GM12864 (cell line): ENCODE measurements around the gene HOXB5.

Experiments used
- DNase-seq: peaks from one replicate; pipeline ENCODE4 v3.0.0-alpha.2; 2011; ENCODE audit warnings: low read depth
- H3K4me3 ChIP-seq: 2 replicates; pipeline ENCODE4 v1.5.1; 2011; ENCODE audit warnings: mild to moderate bottlenecking, low read depth, low read length, control low read depth
- CTCF ChIP-seq: IDR thresholded peaks from 2 replicates; pipeline ENCODE4 v1.5.1; 2011; ENCODE audit warnings: low read depth, mild to moderate bottlenecking, moderate library complexity, low read length, control low read depth, inconsistent platforms; ENCODE audit errors: missing control alignments

The HOXB5 gene

DNA sequence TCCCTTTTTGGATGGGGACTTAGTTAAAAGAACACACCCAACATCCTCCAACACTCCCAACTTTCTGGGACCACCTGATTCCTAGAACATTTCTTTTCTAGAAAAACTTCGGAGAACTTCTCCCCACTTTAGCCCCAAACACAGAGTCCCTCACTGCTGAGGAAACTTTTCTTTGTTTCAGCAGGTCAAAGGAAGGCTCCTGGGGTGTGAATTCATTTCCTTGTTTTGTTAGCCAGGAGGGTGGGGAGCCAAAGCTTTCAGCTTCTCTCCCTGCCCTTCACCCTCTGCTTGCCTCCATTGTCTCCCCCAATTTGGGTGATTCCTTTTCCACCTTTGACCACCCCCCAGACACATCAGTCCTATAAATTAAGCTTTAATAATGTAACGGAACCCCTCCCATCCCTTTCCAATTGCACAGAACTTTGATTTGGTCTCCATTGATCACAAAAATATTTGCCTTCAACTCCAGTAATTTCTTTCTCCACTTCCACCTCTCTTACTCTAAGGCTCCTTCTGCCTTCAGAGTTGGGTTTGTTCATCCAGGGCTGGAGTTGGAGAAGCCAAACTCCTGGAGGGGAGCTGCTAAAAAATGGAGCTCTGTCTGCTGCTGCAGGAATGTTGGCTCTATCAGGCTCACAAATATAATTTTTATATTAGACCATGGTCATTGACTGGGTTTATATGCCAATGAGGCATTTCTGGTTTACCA lies 25.8 kb downstream of the HOXB5 start:
- H3K4me3 ChIP-seq, result no peak overlapping the region
- DNase-seq, result no peak
- no peak for TF ChIP-seq CTCF

GRCh38 chr17:48567209-48567608 lies 26.4 kb downstream of the HOXB5 start:
- no peak for DNase-seq
- no peak overlapping the region for H3K4me3 ChIP-seq
- no peak for TF ChIP-seq CTCF

DNA sequence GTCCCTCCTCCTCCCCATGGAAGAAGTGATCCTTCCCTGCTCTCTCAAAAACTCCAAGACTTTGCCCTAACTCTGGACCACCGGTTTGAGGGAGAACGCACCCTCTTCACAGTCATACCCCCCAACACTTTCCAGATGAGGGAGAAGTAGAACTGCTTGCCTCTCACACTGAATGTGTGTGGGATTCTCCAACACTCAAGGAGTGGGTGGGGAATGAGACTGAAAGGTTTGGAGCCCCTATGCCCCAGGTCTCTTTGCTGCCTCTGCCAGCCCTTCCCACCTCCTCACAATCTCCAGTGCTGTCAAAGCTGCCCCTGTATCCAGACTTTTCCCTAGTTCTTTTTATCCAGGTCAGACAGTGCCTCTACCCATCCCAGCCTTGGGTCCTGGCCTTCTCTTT lies 26.9 kb downstream of the HOXB5 start:
- DNase-seq, result no peak
- no peak for TF ChIP-seq CTCF
- H3K4me3 ChIP-seq, result no peak overlapping the region

DNA sequence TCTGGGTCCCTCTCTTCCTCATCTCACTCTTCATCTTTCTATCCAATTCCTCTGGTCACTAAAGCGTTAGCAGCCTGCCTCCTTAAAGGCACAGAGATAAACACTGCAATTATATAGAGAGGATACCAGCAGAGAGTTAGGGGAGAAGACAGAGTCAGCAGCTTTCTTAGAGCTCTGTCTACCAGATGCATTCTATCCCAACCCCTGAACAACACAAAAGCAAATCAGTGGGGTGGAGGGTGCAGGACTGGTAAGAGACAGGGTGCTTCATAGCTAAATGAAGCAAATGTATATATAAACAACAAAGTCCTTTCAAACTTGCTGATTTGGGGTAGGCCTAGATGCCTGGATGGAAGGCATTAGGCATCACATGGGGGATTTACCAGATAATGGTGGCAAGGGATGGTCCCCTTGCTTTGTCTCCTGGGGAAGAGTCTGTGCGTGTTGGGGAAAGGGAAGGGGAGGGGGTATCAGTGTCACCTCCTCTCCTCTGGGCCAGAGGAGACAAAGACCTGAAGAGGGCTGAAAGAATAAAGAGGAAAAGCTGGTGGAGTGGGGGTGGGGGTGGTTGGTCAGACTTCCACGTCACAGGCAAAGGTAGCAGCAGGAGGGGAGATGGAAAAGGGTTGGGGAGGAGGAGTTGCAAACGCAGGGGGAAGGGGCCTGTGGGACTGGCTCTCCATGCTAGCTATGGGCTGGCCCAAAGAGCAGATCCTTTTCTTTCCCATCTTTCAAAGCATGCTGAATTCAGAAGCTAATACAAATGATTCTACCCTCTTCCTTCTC lies 27.5 kb downstream of the HOXB5 start:
- no peak overlapping the region for H3K4me3 ChIP-seq
- TF ChIP-seq CTCF, result no peak
- DNase-seq, result no peak

GRCh38 chr17:48565022-48565554 lies 28.5 kb downstream of the HOXB5 start:
- no peak for TF ChIP-seq CTCF
- no peak overlapping the region for H3K4me3 ChIP-seq

DNA sequence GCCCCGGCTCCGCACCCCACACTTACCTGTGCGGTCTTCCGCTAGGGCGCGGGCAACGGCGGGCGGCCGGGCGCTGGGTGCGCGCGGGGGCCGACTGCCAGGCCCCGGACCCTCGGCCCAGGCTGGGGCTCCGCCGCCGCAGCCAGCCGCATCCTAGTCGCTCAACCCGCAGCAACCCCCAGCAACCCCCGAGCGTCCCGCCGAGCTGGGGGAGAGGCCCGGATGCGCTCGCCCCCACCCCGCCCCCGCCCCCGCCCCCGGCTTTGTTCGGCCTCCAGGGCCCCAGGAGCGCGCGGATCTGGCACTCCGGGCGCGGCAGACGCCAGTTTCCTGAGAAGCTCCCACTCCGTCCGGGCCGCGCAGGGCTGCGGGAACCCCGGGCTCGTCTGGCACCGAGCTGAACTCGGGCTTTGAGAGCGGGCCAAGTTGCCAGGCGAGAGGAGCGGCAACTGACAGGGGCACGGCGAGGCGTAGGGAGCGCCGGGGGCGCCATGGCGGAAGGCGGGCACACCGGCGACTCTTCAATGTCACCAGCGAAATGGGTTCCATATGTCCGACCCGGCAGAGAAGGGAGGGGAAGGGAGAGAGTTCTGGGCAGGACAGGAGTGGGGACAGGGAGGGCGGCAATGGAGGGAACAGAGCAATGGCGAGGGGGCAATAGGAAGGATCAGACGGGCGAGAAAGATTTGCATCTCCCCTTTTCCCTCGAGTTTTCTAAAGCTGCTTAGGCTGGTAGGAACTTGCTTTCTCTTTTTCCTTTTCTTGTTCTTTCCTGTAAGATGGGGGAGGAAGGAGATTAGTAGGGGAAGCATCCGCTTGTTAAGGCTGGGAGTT lies 29.2 kb downstream of the HOXB5 start:
- no peak for TF ChIP-seq CTCF
- DNase-seq, result no peak
- no peak overlapping the region for H3K4me3 ChIP-seq

More at GRCh38 chr17:48565022-48565554, 28.5 kb downstream of the HOXB5 start:
- DNase-seq, result no peak
